HG03442 (cell line): Measurements from ENCODE around the gene LONRF2.

Experiments used
- ATAC-seq: cut with Tn5 transposase; IDR thresholded peaks from one replicate; pipeline ENCODE4 v1.9.1; 2021; ENCODE audit warnings: mild to moderate bottlenecking, moderate library complexity; ENCODE audit not compliant: unreplicated experiment

LONRF2 gene

GRCh38 chr2:100301881-100302584 is 20.3 kb downstream of the LONRF2 start:
- ATAC-seq, result no peak

- ATAC-seq, result no peak
Observed at GRCh38 chr2:100299548-100299947, 22.8 kb downstream of the LONRF2 start.

GRCh38 chr2:100297511-100297910 is 24.8 kb downstream of the LONRF2 start:
- ATAC-seq, result no peak

- no peak for ATAC-seq
Observed at GRCh38 chr2:100294162-100294497, 28.2 kb downstream of the LONRF2 start.

- no peak for ATAC-seq
Observed at GRCh38 chr2:100293341-100294161, 28.8 kb downstream of the LONRF2 start.

GRCh38 chr2:100292022-100292580 is 30.2 kb downstream of the LONRF2 start:
- ATAC-seq, result no peak

- no peak for ATAC-seq
Observed at GRCh38 chr2:100291152-100291970, 30.9 kb downstream of the LONRF2 start.

- no peak for ATAC-seq
Observed at GRCh38 chr2:100290718-100291151, 31.6 kb downstream of the LONRF2 start.

GRCh38 chr2:100289020-100289419 is 33.3 kb downstream of the LONRF2 start:
- ATAC-seq, result no peak

- no peak for ATAC-seq
Observed at GRCh38 chr2:100286318-100286717, 36.0 kb downstream of the LONRF2 start.

- no peak for ATAC-seq
Observed at GRCh38 chr2:100285691-100286090, 36.6 kb downstream of the LONRF2 start.

GRCh38 chr2:100285011-100285410 is 37.3 kb downstream of the LONRF2 start:
- no peak for ATAC-seq

GRCh38 chr2:100283724-100284501 is 38.4 kb downstream of the LONRF2 start:
- no peak for ATAC-seq

- no peak for ATAC-seq
Observed at GRCh38 chr2:100281521-100282438, 40.5 kb downstream of the LONRF2 start.

- ATAC-seq, result no peak
Observed at GRCh38 chr2:100279586-100280534, 42.4 kb downstream of the LONRF2 start.

GRCh38 chr2:100278986-100279385 is 43.3 kb downstream of the LONRF2 start:
- no peak for ATAC-seq

- no peak for ATAC-seq
Observed at GRCh38 chr2:100278501-100278900, 43.8 kb downstream of the LONRF2 start.

- ATAC-seq, result no peak
Observed at GRCh38 chr2:100277540-100278207, 44.6 kb downstream of the LONRF2 start.
